HCT116 (cell line): ENCODE data around the gene IPCEF1. TPM values are rescaled to one million over a fixed set of nuclear protein-coding genes. Genes with fewer than 3 reads are reported as not detected.
"Not testable (repeated sequence)": the region's sequence is repeated elsewhere in the genome, so short reads cannot be mapped to it uniquely, and the experiment has no call there.

Experiments
- ATAC-seq: fragments of 200-7000 bp; cut with Tn5 transposase; 2 replicates; pipeline ENCODE4 v1.9.1; 2020; ENCODE audit warnings: mild to moderate bottlenecking, moderate library complexity
- BruUV-seq: library from RNA; stranded (reverse); fragments of 400-500 nt; replicated peaks from 2 replicates; lab custom pipeline; 2021; lab: Mats Ljungman, UMichigan
- CTCF ChIA-PET: fragments of 300-600 bp; sonication (Branson Sonifier 250); formaldehyde crosslinking; loops from one replicate; lab custom pipeline; 2021; ENCODE audit warnings: antibody characterized with exemption; lab: Charles Lee
- POLR2A ChIA-PET: fragments of 300-600, 350-600 bp; sonication (Branson Sonifier 250); formaldehyde crosslinking; loops from one replicate; lab custom pipeline; 2021; ENCODE audit warnings: antibody characterized with exemption; lab: Charles Lee
- RAD21 ChIA-PET, 2 experiments: fragments of 300-600 bp; sonication (Branson Sonifier 250); formaldehyde crosslinking; loops; one replicate each; lab custom pipeline; 2023; ENCODE audit warnings: low total read pairs in 2 of 2; ENCODE audit not compliant: uncharacterized antibody in 2 of 2, unreplicated experiment in 2 of 2, low non-redundant PET in 1 of 2; lab: Charles Lee
- DNase-seq: peaks from one replicate; pipeline ENCODE4 v3.0.0-alpha.2; 2010; ENCODE audit warnings: low read depth, low spot score
- H2AFZ ChIP-seq: fragments of 200-600 bp; shearing (Covaris generic), sonication (generic); 2 replicates; pipeline ENCODE4 v1.6.1; 2017; ENCODE audit warnings: low read depth, mixed run types, mixed read lengths, antibody characterized with exemption, low read length; ENCODE audit not compliant: poor library complexity, severe bottlenecking
- H3K27ac ChIP-seq: 2 replicates; pipeline ENCODE4 v1.5.1; 2012; ENCODE audit warnings: low read depth, low read length
- H3K27me3 ChIP-seq: fragments of 200-600 bp; sonication (generic); 2 replicates; pipeline ENCODE4 v1.6.1; 2016; ENCODE audit warnings: mixed run types, low read length, mixed read lengths; ENCODE audit not compliant: insufficient read depth
- H3K36me3 ChIP-seq, 2 experiments: fragments of 200-500 bp in 1 of 2; fragments of 200-600 bp in 1 of 2; sonication (Bioruptor generic) in 1 of 2; sonication (generic) in 1 of 2; 2 replicates each; pipeline versions ENCODE4 v1.5.1 to v1.6.1; 2014 to 2016; ENCODE audit warnings: low read length in 2 of 2, inconsistent platforms in 1 of 2, mixed read lengths in 1 of 2, mixed run types in 1 of 2; ENCODE audit not compliant: insufficient read depth in 2 of 2, control insufficient read depth in 1 of 2
- H3K4me1 ChIP-seq, 2 experiments: fragments of 200-600 bp in 1 of 2; sonication (generic) in 1 of 2; 2 replicates each; pipeline versions ENCODE4 v1.5.1 to v1.6.1; 2012 to 2017; ENCODE audit warnings: low read length in 2 of 2, inconsistent platforms in 1 of 2, mild to moderate bottlenecking in 1 of 2, mixed read lengths in 1 of 2, mixed run types in 1 of 2, moderate library complexity in 1 of 2; ENCODE audit not compliant: insufficient read depth in 2 of 2, control insufficient read depth in 1 of 2
- H3K4me2 ChIP-seq: fragments of 200-600 bp; sonication (generic); 2 replicates; pipeline ENCODE4 v1.6.1; 2017; ENCODE audit warnings: mixed run types, low read length, mixed read lengths
- H3K4me3 ChIP-seq, 2 experiments: fragments of 200-600 bp in 1 of 2; sonication (generic) in 1 of 2; replicated peaks in 1 of 2; 2 replicates each; pipeline ENCODE4 v1.5.1; 2011 to 2016; ENCODE audit warnings: low read length in 2 of 2, control low read depth in 1 of 2, low read depth in 1 of 2, mild to moderate bottlenecking in 1 of 2, mixed read lengths in 1 of 2, mixed run types in 1 of 2
- H3K79me2 ChIP-seq: fragments of 200-600 bp; sonication (generic); 2 replicates; pipeline ENCODE4 v1.6.1; 2017; ENCODE audit warnings: mild to moderate bottlenecking, mixed run types, low read length, moderate library complexity, mixed read lengths; ENCODE audit not compliant: insufficient read depth
- H3K9ac ChIP-seq: fragments of 200-600 bp; sonication (generic); 2 replicates; pipeline ENCODE4 v1.6.1; 2016; ENCODE audit warnings: low read length, mixed read lengths
- H3K9me2 ChIP-seq: fragments of 200-600 bp; sonication (generic), shearing (Covaris generic); 2 replicates; pipeline ENCODE4 v1.6.1; 2017; ENCODE audit warnings: mixed run types, mild to moderate bottlenecking, moderate library complexity; ENCODE audit not compliant: insufficient read depth
- H3K9me3 ChIP-seq, 2 experiments: fragments of 200-500 bp in 1 of 2; fragments of 200-600 bp in 1 of 2; sonication (Bioruptor generic) in 1 of 2; sonication (generic) in 1 of 2; 2 replicates each; pipeline ENCODE4 v1.6.1; 2014 to 2017; ENCODE audit warnings: low read length in 2 of 2, mixed read lengths in 2 of 2, inconsistent platforms in 1 of 2, low read depth in 1 of 2, mild to moderate bottlenecking in 1 of 2, mixed run types in 1 of 2, moderate library complexity in 1 of 2; ENCODE audit not compliant: control insufficient read depth in 1 of 2, insufficient read depth in 1 of 2
- H4K20me1 ChIP-seq: fragments of 200-600 bp; sonication (generic), shearing (Covaris generic); 2 replicates; pipeline ENCODE4 v1.6.1; 2017; ENCODE audit warnings: mixed run types, mild to moderate bottlenecking, moderate library complexity; ENCODE audit not compliant: insufficient read depth
- EZH2 ChIP-seq: fragments of 200-600 bp; sonication (generic); IDR thresholded peaks from 2 replicates; pipeline ENCODE4 v1.6.1; 2017; ENCODE audit warnings: antibody characterized with exemption, mixed run types
- FOSL1 ChIP-seq: IDR thresholded peaks from 2 replicates; pipeline ENCODE4 v1.6.1; 2012; ENCODE audit warnings: low read depth
- SIN3A ChIP-seq: IDR thresholded peaks from 2 replicates; pipeline ENCODE4 v1.6.1; 2012; ENCODE audit warnings: low read depth
- SRF ChIP-seq: IDR thresholded peaks from 2 replicates; pipeline ENCODE4 v1.6.1; 2012; ENCODE audit warnings: low read depth
- ZFX ChIP-seq: fragments of 450-650 bp; IDR thresholded peaks from 2 replicates; pipeline ENCODE4 v1.6.1; 2017
- intact Hi-C: fragments of 100-400 bp; cut with micrococcal nuclease; formaldehyde crosslinking; loops from 2 replicates; pipeline ENCODE4 v1.10.0; 2022
- total RNA-seq: library from RNA; stranded (reverse); gene quantifications from one replicate; pipeline ENCODE4 v1.2.1, GENCODE V29; 2021; ENCODE audit not compliant: unreplicated experiment
- TF ChIP-seq, protein P1 (sequence below): IDR thresholded peaks from 2 replicates; pipeline ENCODE4 v1.6.1; 2011; ENCODE audit warnings: mild to moderate bottlenecking, low read length, moderate library complexity; ENCODE audit not compliant: insufficient replicate concordance; ENCODE audit errors: extremely low read depth
- TF ChIP-seq, protein P2 (sequence below): IDR thresholded peaks from 2 replicates; pipeline ENCODE4 v1.6.1; 2012
- TF ChIP-seq, protein P3 (sequence below), 3 experiments: fragments of 200-600 bp in 1 of 3; sonication (generic) in 1 of 3; IDR thresholded peaks in 2 of 3; conservative IDR thresholded peaks in 1 of 3; 2 replicates each; pipeline ENCODE4 v1.5.1; 2012 to 2017; ENCODE audit warnings: low read depth in 2 of 3, low read length in 2 of 3, antibody characterized with exemption in 1 of 3, borderline replicate concordance in 1 of 3, control low read depth in 1 of 3, mild to moderate bottlenecking in 1 of 3, mixed read lengths in 1 of 3, mixed run types in 1 of 3, moderate library complexity in 1 of 3; ENCODE audit not compliant: insufficient read depth in 1 of 3

IPCEF1 gene
- total RNA-seq, 1 experiment from 2014 or later = 0.32 TPM

DNA sequence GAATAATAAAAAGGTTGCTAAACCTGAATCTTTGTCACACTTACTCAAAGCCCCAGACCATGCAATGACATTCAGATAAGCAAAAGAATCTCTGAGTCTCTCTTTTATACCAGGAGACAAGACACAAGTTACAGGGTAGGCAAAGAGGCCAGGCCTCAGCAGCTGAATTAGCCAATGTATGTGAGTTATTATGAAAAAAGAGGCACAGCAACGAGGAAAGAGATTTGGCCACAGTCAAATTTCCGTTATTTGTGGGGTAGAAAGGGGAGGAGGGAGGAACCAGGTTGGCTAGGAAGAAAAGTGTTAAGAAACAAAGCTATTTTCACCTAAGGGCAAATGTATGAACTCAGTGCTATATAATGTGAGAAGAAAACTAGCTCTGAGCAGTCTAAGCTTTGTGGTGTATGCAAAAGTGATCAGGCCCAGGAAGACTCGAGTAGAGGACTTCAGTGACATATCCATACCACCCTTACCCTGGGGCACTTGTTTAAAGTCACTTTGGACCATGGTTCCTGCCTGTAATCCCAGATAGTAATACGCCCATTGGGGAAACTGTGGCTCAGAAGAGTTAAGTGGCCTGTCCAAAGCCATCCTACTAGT is 19.1 kb downstream of the IPCEF1 start:
- no TSS peak for BruUV-seq
- no peaks in the 10 kb centered on the region for H3K36me3 ChIP-seq
- no peaks in the 10 kb centered on the region for H3K79me2 ChIP-seq
- H3K9ac ChIP-seq = no peak overlapping the region
- intact Hi-C loops = no loop called here
- DNase-seq (no peak), ATAC-seq (no peak)
- H3K9me2 ChIP-seq = no peaks in the 10 kb centered on the region
- POLR2A ChIA-PET = no interaction called here
- H2AFZ ChIP-seq = no peak overlapping the region
- no peaks in the 10 kb centered on the region for H3K9me3 ChIP-seq
- H3K27ac ChIP-seq = no peak overlapping the region
- no peak overlapping the region for H3K4me2 ChIP-seq
- H3K27me3 ChIP-seq = no peaks in the 10 kb centered on the region
- CTCF ChIA-PET = interaction anchor here (1.1 kb wide), 1 partner anchor 33 kb away, joined by 5 read pairs; no protein-coding TSS in a partner anchor
- H4K20me1 ChIP-seq = no peaks in the 10 kb centered on the region
- no peaks in the 10 kb centered on the region for H3K4me1 ChIP-seq
- H3K4me3 ChIP-seq = no peak overlapping the region
- TF ChIP-seq SIN3A (no peak), FOSL1 (no peak), EZH2 (no peak), ZFX (no peak), SRF (no peak)
- TF ChIP-seq, protein P1, sequence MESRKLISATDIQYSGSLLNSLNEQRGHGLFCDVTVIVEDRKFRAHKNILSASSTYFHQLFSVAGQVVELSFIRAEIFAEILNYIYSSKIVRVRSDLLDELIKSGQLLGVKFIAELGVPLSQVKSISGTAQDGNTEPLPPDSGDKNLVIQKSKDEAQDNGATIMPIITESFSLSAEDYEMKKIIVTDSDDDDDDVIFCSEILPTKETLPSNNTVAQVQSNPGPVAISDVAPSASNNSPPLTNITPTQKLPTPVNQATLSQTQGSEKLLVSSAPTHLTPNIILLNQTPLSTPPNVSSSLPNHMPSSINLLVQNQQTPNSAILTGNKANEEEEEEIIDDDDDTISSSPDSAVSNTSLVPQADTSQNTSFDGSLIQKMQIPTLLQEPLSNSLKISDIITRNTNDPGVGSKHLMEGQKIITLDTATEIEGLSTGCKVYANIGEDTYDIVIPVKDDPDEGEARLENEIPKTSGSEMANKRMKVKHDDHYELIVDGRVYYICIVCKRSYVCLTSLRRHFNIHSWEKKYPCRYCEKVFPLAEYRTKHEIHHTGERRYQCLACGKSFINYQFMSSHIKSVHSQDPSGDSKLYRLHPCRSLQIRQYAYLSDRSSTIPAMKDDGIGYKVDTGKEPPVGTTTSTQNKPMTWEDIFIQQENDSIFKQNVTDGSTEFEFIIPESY = no peak
- TF ChIP-seq, protein P2, sequence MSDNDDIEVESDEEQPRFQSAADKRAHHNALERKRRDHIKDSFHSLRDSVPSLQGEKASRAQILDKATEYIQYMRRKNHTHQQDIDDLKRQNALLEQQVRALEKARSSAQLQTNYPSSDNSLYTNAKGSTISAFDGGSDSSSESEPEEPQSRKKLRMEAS = no peak
- TF ChIP-seq, protein P3, sequence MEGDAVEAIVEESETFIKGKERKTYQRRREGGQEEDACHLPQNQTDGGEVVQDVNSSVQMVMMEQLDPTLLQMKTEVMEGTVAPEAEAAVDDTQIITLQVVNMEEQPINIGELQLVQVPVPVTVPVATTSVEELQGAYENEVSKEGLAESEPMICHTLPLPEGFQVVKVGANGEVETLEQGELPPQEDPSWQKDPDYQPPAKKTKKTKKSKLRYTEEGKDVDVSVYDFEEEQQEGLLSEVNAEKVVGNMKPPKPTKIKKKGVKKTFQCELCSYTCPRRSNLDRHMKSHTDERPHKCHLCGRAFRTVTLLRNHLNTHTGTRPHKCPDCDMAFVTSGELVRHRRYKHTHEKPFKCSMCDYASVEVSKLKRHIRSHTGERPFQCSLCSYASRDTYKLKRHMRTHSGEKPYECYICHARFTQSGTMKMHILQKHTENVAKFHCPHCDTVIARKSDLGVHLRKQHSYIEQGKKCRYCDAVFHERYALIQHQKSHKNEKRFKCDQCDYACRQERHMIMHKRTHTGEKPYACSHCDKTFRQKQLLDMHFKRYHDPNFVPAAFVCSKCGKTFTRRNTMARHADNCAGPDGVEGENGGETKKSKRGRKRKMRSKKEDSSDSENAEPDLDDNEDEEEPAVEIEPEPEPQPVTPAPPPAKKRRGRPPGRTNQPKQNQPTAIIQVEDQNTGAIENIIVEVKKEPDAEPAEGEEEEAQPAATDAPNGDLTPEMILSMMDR (IDR thresholded peaks at IDR 0.05 in 2 of 3, conservative IDR thresholded peaks at IDR 0.05 in 1 of 3; ENCODE audit: borderline replicate concordance in 1 of 3, insufficient read depth in 1 of 3, low read depth in 2 of 3, low read length in 2 of 3) = no peak
- RAD21 ChIA-PET = no interaction called here

DNA sequence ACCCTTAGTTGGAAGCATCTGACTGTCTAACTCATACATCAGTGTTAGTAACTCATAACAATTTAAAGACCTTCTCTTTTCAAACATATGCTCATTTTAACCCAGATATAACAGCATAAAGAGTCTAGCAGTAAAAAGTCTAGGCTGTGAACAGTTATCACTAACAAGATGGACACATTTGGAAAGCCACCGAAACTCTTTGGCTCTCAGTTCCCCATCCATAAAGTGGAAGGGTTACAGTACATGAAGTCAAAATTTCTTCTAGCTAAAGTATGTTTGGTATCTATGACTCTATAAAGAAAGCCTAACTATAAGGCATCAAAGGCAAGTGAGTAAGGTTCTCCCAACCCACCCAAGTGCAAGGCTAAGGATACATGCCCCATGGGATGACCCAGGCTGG is 22.5 kb downstream of the IPCEF1 start:
- H3K27me3 ChIP-seq, ATAC-seq, H3K4me1 ChIP-seq, RAD21 ChIA-PET, H3K4me3 ChIP-seq, H3K9ac ChIP-seq, intact Hi-C loops, H4K20me1 ChIP-seq, DNase-seq, H3K79me2 ChIP-seq, POLR2A ChIA-PET, H3K36me3 ChIP-seq, CTCF ChIA-PET, H3K27ac ChIP-seq, BruUV-seq, H3K9me2 ChIP-seq, H2AFZ ChIP-seq, H3K4me2 ChIP-seq, H3K9me3 ChIP-seq: not testable (repeated sequence)
